GM12864 (cell line): ENCODE measurements around the gene ZNF418.
A peak's percentile ranks its signal among the peaks of the same experiment; 100 is the strongest.

ENCODE experiments used
- DNase-seq: peaks from one replicate; pipeline ENCODE4 v3.0.0-alpha.2; 2011; ENCODE audit warnings: low read depth
- H3K4me3 ChIP-seq: 2 replicates; pipeline ENCODE4 v1.5.1; 2011; ENCODE audit warnings: mild to moderate bottlenecking, low read depth, low read length, control low read depth
- CTCF ChIP-seq: IDR thresholded peaks from 2 replicates; pipeline ENCODE4 v1.5.1; 2011; ENCODE audit warnings: low read depth, mild to moderate bottlenecking, moderate library complexity, low read length, control low read depth, inconsistent platforms; ENCODE audit errors: missing control alignments

ZNF418 gene

GRCh38 chr19:57927587-57927986 is 7.6 kb downstream of the ZNF418 start:
- TF ChIP-seq CTCF: no peak

GRCh38 chr19:57916168-57916995 is 18.8 kb downstream of the ZNF418 start, which contains the start of gene ZNF417:
TSS of gene ZNF417 (minus strand) at chr19:57916592. CDS start at chr19:57916411, 181 bp downstream.
- peak; percentile 33 for TF ChIP-seq CTCF
- DNase-seq: peak; percentile 97
- H3K4me3 ChIP-seq: peak within 1 kb of the TSS; percentile 73

More at GRCh38 chr19:57927587-57927986, 7.6 kb downstream of the ZNF418 start:
- H3K4me3 ChIP-seq: no peak overlapping the region
- no peak for DNase-seq

GRCh38 chr19:57914531-57914930 is 20.7 kb downstream of the ZNF418 start:
- H3K4me3 ChIP-seq: no peak overlapping the region
- no peak for DNase-seq
- no peak for TF ChIP-seq CTCF

- H3K4me3 ChIP-seq: no peak overlapping the region
- no peak for DNase-seq
- TF ChIP-seq CTCF: no peak
Observed at GRCh38 chr19:57907394-57907793, 27.8 kb downstream of the ZNF418 start.

- TF ChIP-seq CTCF: no peak
- H3K4me3 ChIP-seq: no peak overlapping the region
- no peak for DNase-seq
Observed at GRCh38 chr19:57905258-57905657, 29.9 kb downstream of the ZNF418 start.

GRCh38 chr19:57903618-57904184 is 31.5 kb downstream of the ZNF418 start:
- no peak for DNase-seq
- TF ChIP-seq CTCF: no peak
- H3K4me3 ChIP-seq: no peak overlapping the region
